DOHH2 (cell line): Measurements from ENCODE around the gene ANKRD9.

Source experiments
- H3F3A ChIP-seq: fragments of 200-600 bp; sonication (generic), shearing (Covaris generic); 2 replicates; pipeline ENCODE4 v1.6.0; 2016; ENCODE audit warnings: antibody characterized with exemption, mild to moderate bottlenecking; ENCODE audit not compliant: control insufficient read depth, insufficient read depth
- H3K27ac ChIP-seq: fragments of 200-600 bp; sonication (generic); 2 replicates; pipeline ENCODE4 v1.5.1; 2014; ENCODE audit warnings: low read depth, mild to moderate bottlenecking, low read length, moderate library complexity
- H3K27me3 ChIP-seq: fragments of 200-600 bp; sonication (generic); 2 replicates; pipeline ENCODE4 v1.6.1; 2014; ENCODE audit warnings: mild to moderate bottlenecking, low read length, mixed read lengths; ENCODE audit not compliant: control insufficient read depth
- H3K36me3 ChIP-seq: fragments of 200-600 bp; sonication (generic); 2 replicates; pipeline ENCODE4 v1.6.1; 2014; ENCODE audit warnings: mild to moderate bottlenecking, low read length, moderate library complexity, mixed read lengths; ENCODE audit not compliant: control insufficient read depth
- H3K4me1 ChIP-seq: fragments of 200-600 bp; sonication (generic); 2 replicates; pipeline ENCODE4 v1.6.1; 2014; ENCODE audit warnings: mild to moderate bottlenecking, low read length, mixed read lengths; ENCODE audit not compliant: control insufficient read depth
- H3K4me2 ChIP-seq: fragments of 200-600 bp; sonication (generic); 2 replicates; pipeline ENCODE4 v1.6.0; 2014; ENCODE audit warnings: mild to moderate bottlenecking, low read length, moderate library complexity
- H3K4me3 ChIP-seq: fragments of 200-600 bp; sonication (generic); 2 replicates; pipeline ENCODE4 v1.5.1; 2014; ENCODE audit warnings: mild to moderate bottlenecking, low read length, mixed read lengths
- H3K79me2 ChIP-seq: fragments of 200-600 bp; sonication (generic); 2 replicates; pipeline ENCODE4 v1.6.1; 2014; ENCODE audit warnings: mild to moderate bottlenecking, low read length, mixed read lengths; ENCODE audit not compliant: control insufficient read depth
- H3K9me2 ChIP-seq: fragments of 200-600 bp; sonication (generic); replicated peaks from 2 replicates; pipeline ENCODE4 v1.6.1; 2014; ENCODE audit warnings: mild to moderate bottlenecking, low read length, mixed read lengths; ENCODE audit not compliant: control insufficient read depth
- H3K9me3 ChIP-seq: fragments of 200-600 bp; sonication (generic); 2 replicates; pipeline ENCODE4 v1.6.1; 2014; ENCODE audit warnings: antibody characterized with exemption, low read length, mixed read lengths; ENCODE audit not compliant: control insufficient read depth, insufficient read depth
- H4K20me1 ChIP-seq: fragments of 200-600 bp; sonication (generic); 2 replicates; pipeline ENCODE4 v1.6.0; 2014; ENCODE audit warnings: low read depth, mild to moderate bottlenecking, antibody characterized with exemption, low read length, moderate library complexity; ENCODE audit not compliant: control insufficient read depth, insufficient read depth
- EZH2phosphoT487 ChIP-seq: fragments of 200-600 bp; sonication (generic); IDR thresholded peaks from 2 replicates; pipeline ENCODE4 v1.6.1; 2017; ENCODE audit warnings: borderline replicate concordance, mild to moderate bottlenecking, antibody characterized with exemption, low read length, moderate library complexity, mixed read lengths
- TF ChIP-seq, protein P1 (sequence below): fragments of 200-600 bp; sonication (generic); IDR thresholded peaks from one replicate; pipeline ENCODE4 v1.5.1; 2014; ENCODE audit warnings: antibody characterized with exemption, mild to moderate bottlenecking, low read depth, low read length; ENCODE audit not compliant: poor library complexity, severe bottlenecking

Gene ANKRD9

DNA sequence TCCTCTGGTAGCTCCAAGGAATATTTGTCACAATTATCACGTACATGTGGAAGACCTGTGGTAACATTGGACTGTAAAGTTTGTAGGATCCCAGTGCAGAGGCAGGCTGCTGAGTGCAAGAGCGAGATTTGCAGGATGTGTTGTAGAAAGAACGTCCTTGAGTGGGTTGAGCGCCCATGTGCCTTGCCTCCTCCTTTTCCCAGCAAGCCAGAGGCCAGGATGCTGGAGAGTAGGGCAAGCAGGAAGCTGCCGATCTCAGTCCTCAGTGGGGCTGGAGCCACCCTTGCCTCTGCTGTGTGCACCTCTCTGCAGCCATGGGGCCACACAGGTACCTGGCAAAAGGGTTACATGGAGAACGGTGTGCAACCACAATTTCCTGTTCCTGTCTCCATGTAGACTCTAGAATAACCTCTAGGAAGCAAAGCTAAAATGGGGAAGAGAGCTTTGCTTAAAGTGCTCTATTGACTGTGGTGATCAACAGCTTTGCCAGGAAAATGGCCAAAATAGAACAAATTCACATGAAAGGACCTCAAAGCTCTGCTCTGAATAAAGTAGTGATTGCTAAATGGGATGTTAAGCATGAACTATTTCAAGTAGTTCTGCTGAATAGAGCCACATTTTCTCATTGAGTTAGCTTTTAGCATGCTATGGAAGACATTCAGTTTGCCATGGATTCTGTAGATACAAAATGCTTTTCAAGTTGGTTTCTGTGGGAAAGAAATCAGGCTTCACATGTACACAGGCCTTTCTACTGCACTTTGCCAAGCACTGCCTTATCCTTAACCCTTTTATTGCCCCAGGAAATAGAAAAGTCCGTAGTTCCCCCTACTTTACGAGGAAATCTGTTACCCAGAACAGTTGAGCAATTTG, 37.4 kb downstream of the ANKRD9 start:
- Histone ChIP-seq H3K79me2 (no peaks in the 10 kb centered on the region), H3K27ac (no peak overlapping the region), H3K4me1 (no peaks in the 10 kb centered on the region), H3K36me3 (0 out of 2 replicates have a peak, but pooled peaks cover 3% of the 10 kb centered on the region), H3K9me3 (no peaks in the 10 kb centered on the region), H3K4me3 (no peak overlapping the region), H3K27me3 (no peaks in the 10 kb centered on the region), H3K4me2 (no peak overlapping the region), H3K9me2 (no peaks in the 10 kb centered on the region), H3F3A (no peaks in the 10 kb centered on the region), H4K20me1 (no peaks in the 10 kb centered on the region)
- no peak for TF ChIP-seq EZH2phosphoT487
- TF ChIP-seq, protein P1, sequence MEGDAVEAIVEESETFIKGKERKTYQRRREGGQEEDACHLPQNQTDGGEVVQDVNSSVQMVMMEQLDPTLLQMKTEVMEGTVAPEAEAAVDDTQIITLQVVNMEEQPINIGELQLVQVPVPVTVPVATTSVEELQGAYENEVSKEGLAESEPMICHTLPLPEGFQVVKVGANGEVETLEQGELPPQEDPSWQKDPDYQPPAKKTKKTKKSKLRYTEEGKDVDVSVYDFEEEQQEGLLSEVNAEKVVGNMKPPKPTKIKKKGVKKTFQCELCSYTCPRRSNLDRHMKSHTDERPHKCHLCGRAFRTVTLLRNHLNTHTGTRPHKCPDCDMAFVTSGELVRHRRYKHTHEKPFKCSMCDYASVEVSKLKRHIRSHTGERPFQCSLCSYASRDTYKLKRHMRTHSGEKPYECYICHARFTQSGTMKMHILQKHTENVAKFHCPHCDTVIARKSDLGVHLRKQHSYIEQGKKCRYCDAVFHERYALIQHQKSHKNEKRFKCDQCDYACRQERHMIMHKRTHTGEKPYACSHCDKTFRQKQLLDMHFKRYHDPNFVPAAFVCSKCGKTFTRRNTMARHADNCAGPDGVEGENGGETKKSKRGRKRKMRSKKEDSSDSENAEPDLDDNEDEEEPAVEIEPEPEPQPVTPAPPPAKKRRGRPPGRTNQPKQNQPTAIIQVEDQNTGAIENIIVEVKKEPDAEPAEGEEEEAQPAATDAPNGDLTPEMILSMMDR, result no peak

DNA sequence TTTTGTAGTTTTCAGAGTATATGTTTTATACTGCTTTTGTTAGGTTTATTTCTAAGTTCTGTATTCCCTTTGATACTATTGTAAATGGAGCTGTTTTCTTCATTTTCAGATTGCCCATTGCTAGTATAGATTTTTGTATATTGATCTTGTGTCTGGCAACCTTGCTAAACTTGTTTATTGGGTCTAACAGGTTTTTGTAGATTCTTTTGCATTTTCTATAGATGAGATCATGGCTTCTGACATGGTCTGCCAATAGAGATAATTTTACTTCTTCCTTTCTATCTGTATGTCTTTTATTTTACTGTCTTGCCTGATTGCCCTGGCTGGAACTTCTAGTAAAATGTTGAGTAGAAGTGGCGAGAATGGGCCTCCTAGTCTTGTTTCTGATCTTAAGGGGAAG, 40.3 kb downstream of the ANKRD9 start:
- no peak for TF ChIP-seq EZH2phosphoT487
- TF ChIP-seq, protein P1, result no peak
- no peaks in the 10 kb centered on the region for H3K79me2 ChIP-seq
- H3K9me2 ChIP-seq, result no peaks in the 10 kb centered on the region
- no peaks in the 10 kb centered on the region for H3K27me3 ChIP-seq
- H3F3A ChIP-seq, result no peaks in the 10 kb centered on the region
- no peak overlapping the region for H3K4me2 ChIP-seq
- 0 out of 2 replicates have a peak, but pooled peaks cover 3% of the 10 kb centered on the region for H3K36me3 ChIP-seq
- H4K20me1 ChIP-seq, result no peaks in the 10 kb centered on the region
- no peak overlapping the region for H3K4me3 ChIP-seq
- no peaks in the 10 kb centered on the region for H3K4me1 ChIP-seq
- H3K9me3 ChIP-seq, result no peaks in the 10 kb centered on the region
- no peak overlapping the region for H3K27ac ChIP-seq

DNA sequence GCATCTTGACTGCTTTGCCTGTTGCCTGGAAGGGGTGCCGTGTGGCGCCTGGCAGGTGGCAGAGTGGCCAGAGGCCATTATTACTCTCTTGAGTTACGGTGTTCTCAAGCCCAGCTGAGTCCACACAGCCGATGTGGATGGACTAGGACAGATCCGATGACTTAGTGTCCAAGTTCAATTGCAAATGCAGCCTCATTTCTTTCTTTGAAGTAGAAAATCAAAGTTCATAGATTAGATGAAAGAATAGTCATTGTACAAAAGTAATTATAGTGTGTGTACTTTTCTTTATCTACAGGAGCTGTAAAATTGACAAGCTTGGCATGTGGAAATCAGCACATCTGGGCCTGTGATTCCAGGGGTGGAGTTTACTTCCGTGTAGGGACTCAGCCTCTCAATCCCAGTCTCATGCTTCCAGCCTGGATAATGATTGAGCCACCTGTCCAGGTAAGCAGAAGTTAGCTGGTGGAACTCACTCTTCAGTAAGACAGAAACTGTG, 44.7 kb downstream of the ANKRD9 start:
- Histone ChIP-seq H3K4me3 (no peak overlapping the region), H3K4me2 (no peak overlapping the region), H4K20me1 (no peaks in the 10 kb centered on the region), H3K9me2 (no peaks in the 10 kb centered on the region), H3K79me2 (no peaks in the 10 kb centered on the region), H3K27me3 (no peaks in the 10 kb centered on the region), H3K9me3 (no peaks in the 10 kb centered on the region), H3K36me3 (0 out of 2 replicates have a peak, but pooled peaks cover 3% of the 10 kb centered on the region), H3F3A (no peaks in the 10 kb centered on the region), H3K27ac (no peak overlapping the region), H3K4me1 (no peaks in the 10 kb centered on the region)
- TF ChIP-seq, protein P1, result no peak
- no peak for TF ChIP-seq EZH2phosphoT487
